KMS-11 (cell line): ENCODE data around the gene HOATZ.
A peak's percentile ranks its signal among the peaks of the same experiment; 100 is the strongest.

ENCODE experiments used
- H2AFZ ChIP-seq: fragments of 200-600 bp; sonication (generic); 2 replicates; pipeline ENCODE4 v1.6.1; 2016; ENCODE audit warnings: antibody characterized with exemption, mixed run types, low read depth
- H3K27ac ChIP-seq: fragments of 200-600 bp; sonication (generic); 2 replicates; pipeline ENCODE4 v1.6.1; 2016; ENCODE audit warnings: mild to moderate bottlenecking, mixed run types
- H3K27me3 ChIP-seq: fragments of 200-600 bp; sonication (generic); 2 replicates; pipeline ENCODE4 v1.6.1; 2017; ENCODE audit warnings: mild to moderate bottlenecking, low read depth, mixed run types, moderate library complexity; ENCODE audit not compliant: insufficient read depth
- H3K36me3 ChIP-seq: fragments of 200-600 bp; sonication (generic); 2 replicates; pipeline ENCODE4 v1.6.1; 2017; ENCODE audit warnings: mild to moderate bottlenecking, mixed run types; ENCODE audit not compliant: insufficient read depth
- H3K4me1 ChIP-seq: fragments of 200-600 bp; sonication (generic); 2 replicates; pipeline ENCODE4 v1.6.1; 2016; ENCODE audit warnings: mild to moderate bottlenecking, low read depth, mixed run types; ENCODE audit not compliant: poor library complexity, severe bottlenecking
- H3K4me2 ChIP-seq: fragments of 200-600 bp; sonication (generic); 2 replicates; pipeline ENCODE4 v1.7.0; 2016; ENCODE audit warnings: mild to moderate bottlenecking, mixed run types
- H3K4me3 ChIP-seq: fragments of 200-600 bp; sonication (generic); IDR thresholded peaks from 2 replicates; pipeline ENCODE4 v1.6.1; 2017; ENCODE audit warnings: low read depth, low read length, mixed read lengths; ENCODE audit not compliant: insufficient read depth
- H3K79me2 ChIP-seq: fragments of 200-600 bp; sonication (generic); 2 replicates; pipeline ENCODE4 v1.6.1; 2016; ENCODE audit warnings: low read depth, mixed run types; ENCODE audit not compliant: insufficient read depth
- H3K9ac ChIP-seq: fragments of 200-600 bp; sonication (generic); 2 replicates; pipeline ENCODE4 v1.6.1; 2016; ENCODE audit warnings: mild to moderate bottlenecking, mixed run types
- H4K20me1 ChIP-seq: fragments of 200-600 bp; sonication (generic); 2 replicates; pipeline ENCODE4 v1.6.1; 2016; ENCODE audit warnings: mild to moderate bottlenecking, mixed run types; ENCODE audit not compliant: insufficient read depth
- TF ChIP-seq, protein P1 (sequence below): fragments of 200-600 bp; sonication (generic); conservative IDR thresholded peaks from 2 replicates; pipeline ENCODE4 v1.6.1; 2017; ENCODE audit warnings: low read depth, mild to moderate bottlenecking, antibody characterized with exemption, low read length, moderate library complexity, mixed read lengths

HOATZ gene

DNA sequence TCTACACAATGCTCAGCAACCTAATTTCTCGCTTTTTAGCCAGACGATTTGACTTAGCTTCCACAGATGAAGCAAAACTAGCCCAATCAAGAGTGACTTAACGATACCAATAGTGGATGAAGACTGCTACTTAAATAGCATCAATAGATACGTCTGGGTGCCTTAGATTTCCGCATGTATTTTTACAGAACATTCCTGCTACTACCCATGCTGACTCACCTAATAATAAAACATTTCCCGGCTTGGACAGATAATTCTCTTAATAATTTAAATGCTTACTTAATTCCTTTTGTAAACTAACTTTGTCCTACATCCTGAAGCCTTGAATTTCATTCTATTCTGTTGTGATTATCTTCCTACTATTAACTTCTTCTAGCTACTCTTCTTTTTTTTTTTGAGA lies 20.7 kb downstream of the HOATZ start:
- Histone ChIP-seq H4K20me1 (no peaks in the 10 kb centered on the region), H3K36me3 (no peaks in the 10 kb centered on the region), H3K4me2 (peak overlapping the region; percentile 18; the same call in 1 of the 2 replicates), H3K4me3 (no peak overlapping the region), H3K4me1 (peaks cover 46% of the 10 kb centered on the region), H3K9ac (no peak overlapping the region), H3K27ac (no peak overlapping the region), H3K79me2 (no peaks in the 10 kb centered on the region), H3K27me3 (no peaks in the 10 kb centered on the region), H2AFZ (no peak overlapping the region)
- TF ChIP-seq, protein P1, sequence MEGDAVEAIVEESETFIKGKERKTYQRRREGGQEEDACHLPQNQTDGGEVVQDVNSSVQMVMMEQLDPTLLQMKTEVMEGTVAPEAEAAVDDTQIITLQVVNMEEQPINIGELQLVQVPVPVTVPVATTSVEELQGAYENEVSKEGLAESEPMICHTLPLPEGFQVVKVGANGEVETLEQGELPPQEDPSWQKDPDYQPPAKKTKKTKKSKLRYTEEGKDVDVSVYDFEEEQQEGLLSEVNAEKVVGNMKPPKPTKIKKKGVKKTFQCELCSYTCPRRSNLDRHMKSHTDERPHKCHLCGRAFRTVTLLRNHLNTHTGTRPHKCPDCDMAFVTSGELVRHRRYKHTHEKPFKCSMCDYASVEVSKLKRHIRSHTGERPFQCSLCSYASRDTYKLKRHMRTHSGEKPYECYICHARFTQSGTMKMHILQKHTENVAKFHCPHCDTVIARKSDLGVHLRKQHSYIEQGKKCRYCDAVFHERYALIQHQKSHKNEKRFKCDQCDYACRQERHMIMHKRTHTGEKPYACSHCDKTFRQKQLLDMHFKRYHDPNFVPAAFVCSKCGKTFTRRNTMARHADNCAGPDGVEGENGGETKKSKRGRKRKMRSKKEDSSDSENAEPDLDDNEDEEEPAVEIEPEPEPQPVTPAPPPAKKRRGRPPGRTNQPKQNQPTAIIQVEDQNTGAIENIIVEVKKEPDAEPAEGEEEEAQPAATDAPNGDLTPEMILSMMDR = no peak

DNA sequence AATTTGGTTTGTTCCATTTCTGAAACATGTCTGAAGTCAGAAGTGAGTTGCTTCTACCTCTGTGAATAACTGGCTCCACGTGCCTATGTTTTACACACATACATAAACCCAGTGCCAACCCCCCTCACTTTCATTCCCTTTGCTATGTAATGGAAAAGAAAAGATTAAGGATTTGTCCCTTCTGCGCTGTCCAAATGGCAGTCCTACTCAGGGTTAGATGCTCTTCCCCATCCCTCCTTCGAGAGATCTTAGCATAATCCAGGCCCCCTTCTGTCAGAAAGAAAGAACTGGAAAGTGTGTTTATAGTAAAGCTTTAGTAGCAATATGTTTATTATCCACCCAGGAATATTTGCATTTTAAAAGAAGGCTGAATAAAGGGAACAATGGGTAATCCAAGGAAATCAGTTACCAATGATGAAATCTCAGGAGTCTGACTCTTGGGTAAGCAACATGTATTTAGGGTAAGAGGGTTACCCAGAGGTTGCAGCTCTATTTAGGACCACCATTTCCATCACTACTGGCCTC lies 22.8 kb downstream of the HOATZ start:
- no peak overlapping the region for H3K27ac ChIP-seq
- no peak overlapping the region for H2AFZ ChIP-seq
- H3K4me3 ChIP-seq = no peak overlapping the region
- TF ChIP-seq, protein P1 = no peak
- no peak overlapping the region for H3K9ac ChIP-seq
- H3K79me2 ChIP-seq = no peaks in the 10 kb centered on the region
- H4K20me1 ChIP-seq = no peaks in the 10 kb centered on the region
- no peak overlapping the region for H3K4me2 ChIP-seq
- H3K27me3 ChIP-seq = no peaks in the 10 kb centered on the region
- peaks cover 32% of the 10 kb centered on the region for H3K4me1 ChIP-seq
- no peaks in the 10 kb centered on the region for H3K36me3 ChIP-seq

DNA sequence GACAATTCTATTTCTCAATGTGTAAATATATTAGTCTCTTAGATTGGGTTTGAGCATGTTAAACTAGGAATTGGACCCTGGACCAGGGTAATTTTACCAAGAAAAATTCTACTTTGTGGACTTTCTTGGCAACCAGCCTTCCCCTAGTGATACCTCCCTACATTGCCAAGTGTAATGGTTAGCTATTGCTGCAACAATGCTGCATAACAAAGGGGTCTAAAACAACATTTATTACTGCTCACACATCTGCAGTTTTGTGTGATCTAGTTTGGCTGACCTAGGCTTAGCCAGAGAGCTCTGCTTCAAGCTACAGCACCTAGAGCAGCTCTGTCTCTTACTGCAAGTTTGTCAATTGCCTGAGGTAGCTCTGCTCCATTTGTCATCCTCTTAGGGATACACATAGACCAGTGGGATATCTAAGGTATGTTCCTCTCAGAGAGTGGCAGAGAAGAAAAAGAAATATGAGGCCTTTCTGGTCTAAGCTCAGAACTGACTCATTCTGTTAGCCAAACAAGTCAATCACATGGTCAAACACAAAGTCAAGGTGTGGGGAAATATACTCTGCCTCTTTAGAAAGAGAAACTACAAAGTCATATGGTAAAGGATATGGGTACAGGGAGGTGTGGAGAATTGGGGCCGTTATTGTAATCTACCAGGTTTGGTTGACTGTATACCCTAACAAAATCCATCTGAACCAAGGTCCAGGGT lies 24.0 kb downstream of the HOATZ start:
- no peaks in the 10 kb centered on the region for H4K20me1 ChIP-seq
- H2AFZ ChIP-seq = no peak overlapping the region
- H3K27ac ChIP-seq = no peak overlapping the region
- TF ChIP-seq, protein P1 = no peak
- no peak overlapping the region for H3K9ac ChIP-seq
- no peaks in the 10 kb centered on the region for H3K27me3 ChIP-seq
- H3K4me1 ChIP-seq = peaks cover 21% of the 10 kb centered on the region
- H3K79me2 ChIP-seq = no peaks in the 10 kb centered on the region
- H3K4me3 ChIP-seq = no peak overlapping the region
- no peak overlapping the region for H3K4me2 ChIP-seq
- no peaks in the 10 kb centered on the region for H3K36me3 ChIP-seq

DNA sequence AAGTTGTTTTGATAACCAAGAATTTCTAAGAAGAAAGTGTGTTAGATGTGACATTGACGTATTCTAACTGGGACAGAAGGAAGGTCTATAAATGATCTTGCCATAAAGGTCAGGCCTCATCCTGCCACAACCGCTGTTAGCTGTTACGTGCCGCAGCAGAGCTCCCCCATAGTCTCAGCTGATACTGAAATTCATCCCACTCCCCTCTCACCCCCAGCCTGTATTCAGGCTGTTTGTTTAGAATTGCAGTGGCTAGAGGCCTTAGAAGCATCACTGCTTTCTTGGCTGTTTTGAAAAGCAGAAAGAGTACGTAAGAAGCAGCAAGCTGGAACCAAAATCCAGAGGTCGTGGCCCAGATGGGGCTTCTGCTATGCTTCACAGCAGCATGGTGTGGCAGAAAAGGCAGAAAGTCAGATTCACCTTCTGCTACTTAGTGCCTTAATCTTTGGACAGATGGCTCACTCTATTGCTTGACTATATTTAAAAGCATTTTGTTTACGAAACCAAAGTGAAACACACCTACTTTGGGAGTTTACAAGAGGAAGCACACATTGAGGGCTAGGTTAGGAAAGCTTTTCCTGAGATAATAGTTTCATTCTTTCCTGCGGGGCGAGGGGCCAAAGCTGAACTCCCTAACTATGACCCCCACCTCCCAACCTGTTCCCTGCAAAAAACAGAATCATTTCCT lies 25.0 kb downstream of the HOATZ start:
- Histone ChIP-seq H3K9ac (no peak overlapping the region), H3K27ac (no peak overlapping the region), H3K36me3 (no peaks in the 10 kb centered on the region), H3K4me1 (peaks cover 11% of the 10 kb centered on the region), H3K79me2 (no peaks in the 10 kb centered on the region), H4K20me1 (no peaks in the 10 kb centered on the region), H3K27me3 (no peaks in the 10 kb centered on the region), H3K4me3 (no peak overlapping the region), H3K4me2 (no peak overlapping the region), H2AFZ (no peak overlapping the region)
- TF ChIP-seq, protein P1 = no peak
